IMR-90 (cell line): ENCODE measurements around the gene SLC25A14.

ENCODE experiments used
- MAFK ChIP-seq: IDR thresholded peaks from 2 replicates; pipeline ENCODE4 v1.6.1; 2012; ENCODE audit warnings: low read depth, low read length, improper control_type of control experiment
- RAD21 ChIP-seq: IDR thresholded peaks from 2 replicates; pipeline ENCODE4 v1.6.1; 2012; ENCODE audit warnings: low read length, improper control_type of control experiment
- TF ChIP-seq, protein P1 (sequence below): conservative IDR thresholded peaks from 2 replicates; pipeline ENCODE4 v1.5.1; 2012; ENCODE audit warnings: mild to moderate bottlenecking, low read depth, low read length, improper control_type of control experiment

GRCh38 chrX:130299279-130300009, 40.3 kb upstream of the SLC25A14 start:
- TF ChIP-seq, protein P1, sequence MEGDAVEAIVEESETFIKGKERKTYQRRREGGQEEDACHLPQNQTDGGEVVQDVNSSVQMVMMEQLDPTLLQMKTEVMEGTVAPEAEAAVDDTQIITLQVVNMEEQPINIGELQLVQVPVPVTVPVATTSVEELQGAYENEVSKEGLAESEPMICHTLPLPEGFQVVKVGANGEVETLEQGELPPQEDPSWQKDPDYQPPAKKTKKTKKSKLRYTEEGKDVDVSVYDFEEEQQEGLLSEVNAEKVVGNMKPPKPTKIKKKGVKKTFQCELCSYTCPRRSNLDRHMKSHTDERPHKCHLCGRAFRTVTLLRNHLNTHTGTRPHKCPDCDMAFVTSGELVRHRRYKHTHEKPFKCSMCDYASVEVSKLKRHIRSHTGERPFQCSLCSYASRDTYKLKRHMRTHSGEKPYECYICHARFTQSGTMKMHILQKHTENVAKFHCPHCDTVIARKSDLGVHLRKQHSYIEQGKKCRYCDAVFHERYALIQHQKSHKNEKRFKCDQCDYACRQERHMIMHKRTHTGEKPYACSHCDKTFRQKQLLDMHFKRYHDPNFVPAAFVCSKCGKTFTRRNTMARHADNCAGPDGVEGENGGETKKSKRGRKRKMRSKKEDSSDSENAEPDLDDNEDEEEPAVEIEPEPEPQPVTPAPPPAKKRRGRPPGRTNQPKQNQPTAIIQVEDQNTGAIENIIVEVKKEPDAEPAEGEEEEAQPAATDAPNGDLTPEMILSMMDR, result no peak
- TF ChIP-seq RAD21 (no peak), MAFK (no peak)
